PFSK-1 (cell line): ENCODE data around the gene LBH.

Experiments
- FOXP2 ChIP-seq: optimal IDR thresholded peaks from 2 replicates; pipeline ENCODE3; 2011; ENCODE audit warnings: borderline replicate concordance, control low read depth, inconsistent platforms; ENCODE audit not compliant: insufficient read depth; ENCODE audit errors: extremely low read length, extremely low read depth
- POLR2AphosphoS5 ChIP-seq: IDR thresholded peaks from 2 replicates; pipeline ENCODE4 v1.6.1; 2012; ENCODE audit warnings: low read depth, mild to moderate bottlenecking, control low read depth, low read length, moderate library complexity

DNA sequence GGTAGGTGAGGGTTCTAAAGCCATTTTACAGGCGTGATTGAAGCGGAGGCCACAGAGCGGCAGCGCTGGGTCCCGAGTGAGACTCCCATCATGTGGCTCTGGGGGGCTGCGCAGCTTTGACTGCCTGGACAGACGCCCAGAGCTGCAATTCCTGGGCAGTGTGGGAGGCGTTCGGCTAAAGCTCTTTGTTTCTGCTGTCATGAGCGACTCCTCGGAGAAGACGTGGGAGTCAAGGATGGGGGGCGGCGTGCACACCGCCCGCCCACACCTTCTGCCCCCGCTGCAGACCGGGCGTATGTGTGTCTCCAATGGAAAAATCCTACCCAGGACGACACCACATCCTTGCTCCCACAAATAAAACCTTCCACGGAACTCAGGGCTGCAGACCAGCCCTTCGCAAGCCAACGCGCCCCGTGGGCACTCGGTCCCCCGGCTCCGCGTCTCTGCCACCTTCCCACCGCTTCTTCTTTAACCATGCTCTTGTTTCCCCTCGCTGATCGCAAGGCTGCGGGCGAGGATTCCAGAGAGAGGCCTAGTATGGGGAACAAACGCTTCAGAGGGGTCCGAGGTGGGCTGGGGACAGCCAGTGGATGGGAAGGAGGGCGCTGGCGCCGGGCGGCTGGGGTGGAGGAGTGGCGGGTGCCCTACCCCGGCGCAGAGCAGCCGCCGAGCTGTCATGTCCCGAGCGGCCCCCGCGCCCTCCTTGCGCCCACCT lies 680 bp upstream of the LBH start:
- TF ChIP-seq FOXP2 (no peak), POLR2AphosphoS5 (no peak)
